Vagina (tissue), 2 donors: ENCODE results near the gene MYO3B. TPM values are rescaled to one million over a fixed set of nuclear protein-coding genes. Genes with fewer than 3 reads are reported as not detected.

Experiments used
- DNase-seq, 2 donors: peaks; one replicate each; pipeline ENCODE4 v3.0.0-alpha.2; 2017; ENCODE audit errors: extremely low spot score in 2 of 2
- H3K27ac ChIP-seq: fragments of 200-600 bp; sonication (generic); one replicate; pipeline ENCODE4 v1.5.1; 2019
- H3K27me3 ChIP-seq: fragments of 200-600 bp; sonication (generic); one replicate; pipeline ENCODE4 v1.5.1; 2019
- H3K36me3 ChIP-seq, 2 donors: fragments of 200-600 bp; sonication (generic); one replicate each; pipeline ENCODE4 v1.5.1; 2017 to 2019
- H3K4me1 ChIP-seq: fragments of 200-600 bp; sonication (generic); one replicate; pipeline ENCODE4 v1.5.1; 2019
- H3K4me3 ChIP-seq, 2 donors: fragments of 200-600 bp; sonication (generic); 1 replicate in 1 of 2; 2 replicates in 1 of 2; pipeline ENCODE4 v1.5.1; 2016 to 2019
- H3K9me3 ChIP-seq: fragments of 200-600 bp; sonication (generic); one replicate; pipeline ENCODE4 v1.5.1; 2019
- CTCF ChIP-seq, 3 experiments: fragments of 450-650 bp in 2 of 3; fragments of 200-600 bp in 1 of 3; sonication (generic) in 1 of 3; IDR thresholded peaks; one replicate each; pipeline ENCODE4 v1.5.1; 2017 to 2019; ENCODE audit warnings: antibody characterized with exemption in 3 of 3, mild to moderate bottlenecking in 2 of 3, moderate library complexity in 2 of 3
- POLR2A ChIP-seq, 2 donors: fragments of 450-650 bp; IDR thresholded peaks; one replicate each; pipeline ENCODE4 v1.6.1; 2017; ENCODE audit warnings: antibody characterized with exemption in 2 of 2, mild to moderate bottlenecking in 2 of 2, moderate library complexity in 2 of 2
- POLR2AphosphoS5 ChIP-seq, 2 donors: sonication (generic); formaldehyde crosslinking; IDR thresholded peaks; one replicate each; pipeline ENCODE4 v1.9.0; 2017; ENCODE audit warnings: antibody characterized with exemption in 2 of 2, mild to moderate bottlenecking in 2 of 2, low read depth in 1 of 2; ENCODE audit not compliant: insufficient read depth in 1 of 2
- intact Hi-C: fragments of 100-400 bp; cut with DNase I; formaldehyde crosslinking; loops from one replicate; pipeline ENCODE4 v1.15.1; 2023
- total RNA-seq: library from RNA; depleted of rRNA; stranded (reverse); fragments of >200 nt; gene quantifications from one replicate; pipeline ENCODE4 v1.2.3, GENCODE V29; 2016

MYO3B gene
- total RNA-seq, 1 donor from 2014 or later, result 0.49 TPM

GRCh38 chr2:170380267-170380666, 202.3 kb downstream of the MYO3B start:
- DNase-seq, result no peak
- Histone ChIP-seq H3K4me3 (no peak overlapping the region), H3K4me1 (peaks cover 13% of the 10 kb centered on the region), H3K9me3 (no peaks in the 10 kb centered on the region), H3K36me3 (no peaks in the 10 kb centered on the region), H3K27ac (no peak overlapping the region), H3K27me3 (no peaks in the 10 kb centered on the region)
- no peak for TF ChIP-seq POLR2A (IDR thresholded peaks at IDR 0.05)
- no peak for TF ChIP-seq CTCF (IDR thresholded peaks at IDR 0.05)
- no peak for TF ChIP-seq POLR2AphosphoS5 (IDR thresholded peaks at IDR 0.05; ENCODE audit: insufficient read depth in 1 of 2, low read depth in 1 of 2)
- intact Hi-C loops, result no loop called here

GRCh38 chr2:170381678-170382077, 203.7 kb downstream of the MYO3B start:
- Histone ChIP-seq H3K27me3 (no peaks in the 10 kb centered on the region), H3K27ac (no peak overlapping the region), H3K4me1 (peaks cover 7% of the 10 kb centered on the region), H3K4me3 (no peak overlapping the region), H3K36me3 (no peaks in the 10 kb centered on the region), H3K9me3 (no peaks in the 10 kb centered on the region)
- no peak for TF ChIP-seq CTCF (IDR thresholded peaks at IDR 0.05)
- TF ChIP-seq POLR2AphosphoS5 (IDR thresholded peaks at IDR 0.05; ENCODE audit: insufficient read depth in 1 of 2, low read depth in 1 of 2), result no peak
- TF ChIP-seq POLR2A (IDR thresholded peaks at IDR 0.05), result no peak
- no peak for DNase-seq
- intact Hi-C loops, result no loop called here

GRCh38 chr2:170386554-170386953, 208.6 kb downstream of the MYO3B start:
- no peaks in the 10 kb centered on the region for H3K4me1 ChIP-seq
- H3K9me3 ChIP-seq, result no peaks in the 10 kb centered on the region
- no peak for TF ChIP-seq POLR2AphosphoS5 (IDR thresholded peaks at IDR 0.05; ENCODE audit: insufficient read depth in 1 of 2, low read depth in 1 of 2)
- TF ChIP-seq POLR2A (IDR thresholded peaks at IDR 0.05), result no peak
- TF ChIP-seq CTCF (IDR thresholded peaks at IDR 0.05), result no peak
- intact Hi-C loops, result loop anchor here (5.0 kb wide), 1 partner anchor 1249 kb away; no protein-coding TSS in a partner anchor
- DNase-seq, result no peak
- H3K36me3 ChIP-seq, result no peaks in the 10 kb centered on the region
- no peak overlapping the region for H3K4me3 ChIP-seq
- no peaks in the 10 kb centered on the region for H3K27me3 ChIP-seq
- H3K27ac ChIP-seq, result no peak overlapping the region

GRCh38 chr2:170391018-170391417, 213.1 kb downstream of the MYO3B start:
- Histone ChIP-seq H3K4me1 (no peaks in the 10 kb centered on the region), H3K36me3 (no peaks in the 10 kb centered on the region), H3K9me3 (no peaks in the 10 kb centered on the region), H3K27me3 (no peaks in the 10 kb centered on the region), H3K4me3 (no peak overlapping the region), H3K27ac (no peak overlapping the region)
- DNase-seq, result no peak
- intact Hi-C loops, result no loop called here
- TF ChIP-seq POLR2A (IDR thresholded peaks at IDR 0.05) (no peak), POLR2AphosphoS5 (IDR thresholded peaks at IDR 0.05; ENCODE audit: insufficient read depth in 1 of 2, low read depth in 1 of 2) (no peak), CTCF (IDR thresholded peaks at IDR 0.05) (no peak)

- intact Hi-C loops, result no loop called here
- Histone ChIP-seq H3K36me3 (no peaks in the 10 kb centered on the region), H3K27me3 (no peaks in the 10 kb centered on the region), H3K4me3 (no peak overlapping the region), H3K4me1 (no peaks in the 10 kb centered on the region), H3K9me3 (no peaks in the 10 kb centered on the region), H3K27ac (no peak overlapping the region)
- no peak for DNase-seq
- TF ChIP-seq POLR2A (IDR thresholded peaks at IDR 0.05) (no peak), POLR2AphosphoS5 (IDR thresholded peaks at IDR 0.05; ENCODE audit: insufficient read depth in 1 of 2, low read depth in 1 of 2) (no peak), CTCF (IDR thresholded peaks at IDR 0.05) (no peak)
Observed at GRCh38 chr2:170391697-170392096, 213.8 kb downstream of the MYO3B start.
